ENCODE measurements around the gene CCDC187.
A peak's percentile ranks its signal among the peaks of the same experiment; 100 is the strongest.
"Not testable (repeated sequence)": the region's sequence is repeated elsewhere in the genome, so short reads cannot be mapped to it uniquely, and the experiment has no call there.

CCDC187 gene

GRCh38 chr9:136303825-136304416, at the start of gene CCDC187:
Gene CCDC187 (minus strand): TSS chr9:136304094. CDS start chr9:136303830, 264 bp downstream.
- no peak for DNase-seq (ENCODE audit: low spot score)

- DNase-seq (ENCODE audit: low spot score) = no peak
These were observed 49.2 kb upstream of the CCDC187 start for GRCh38 chr9:136353088-136353487.

GRCh38 chr9:136352682-136353081, 48.8 kb upstream of the CCDC187 start:
- DNase-seq (ENCODE audit: low spot score) = no peak

- DNase-seq (ENCODE audit: low spot score) = not testable (repeated sequence)
These were observed 48.0 kb upstream of the CCDC187 start for GRCh38 chr9:136351868-136352267.

GRCh38 chr9:136351252-136351800, 47.4 kb upstream of the CCDC187 start:
- no peak for DNase-seq (ENCODE audit: low spot score)

- no peak for DNase-seq (ENCODE audit: low spot score)
These were observed 45.7 kb upstream of the CCDC187 start for GRCh38 chr9:136349546-136349945.

- no peak for DNase-seq (ENCODE audit: low spot score)
These were observed 44.8 kb upstream of the CCDC187 start for GRCh38 chr9:136348691-136349090.

- no peak for DNase-seq (ENCODE audit: low spot score)
These were observed 43.8 kb upstream of the CCDC187 start for GRCh38 chr9:136347472-136348256.

GRCh38 chr9:136346927-136347465, 43.1 kb upstream of the CCDC187 start:
- DNase-seq (ENCODE audit: low spot score) = no peak

- DNase-seq (ENCODE audit: low spot score) = no peak
These were observed 42.2 kb upstream of the CCDC187 start for GRCh38 chr9:136346157-136346481.

- no peak for DNase-seq (ENCODE audit: low spot score)
These were observed 41.6 kb upstream of the CCDC187 start for GRCh38 chr9:136345281-136346156.

- no peak for DNase-seq (ENCODE audit: low spot score)
These were observed 40.8 kb upstream of the CCDC187 start for GRCh38 chr9:136344544-136345280.

- no peak for DNase-seq (ENCODE audit: low spot score)
These were observed 40.0 kb upstream of the CCDC187 start for GRCh38 chr9:136343884-136344269.

GRCh38 chr9:136343121-136343883, 39.4 kb upstream of the CCDC187 start:
- no peak for DNase-seq (ENCODE audit: low spot score)

- peak; percentile 66 for DNase-seq (ENCODE audit: low spot score)
These were observed 38.6 kb upstream of the CCDC187 start for GRCh38 chr9:136342181-136343120.

- DNase-seq (ENCODE audit: low spot score) = no peak
These were observed 37.9 kb upstream of the CCDC187 start for GRCh38 chr9:136341769-136342168.

GRCh38 chr9:136341042-136341655, 37.3 kb upstream of the CCDC187 start:
- DNase-seq (ENCODE audit: low spot score) = no peak

GRCh38 chr9:136340356-136341041, 36.6 kb upstream of the CCDC187 start:
- DNase-seq (ENCODE audit: low spot score) = no peak

GRCh38 chr9:136339958-136340310, 36.0 kb upstream of the CCDC187 start:
- no peak for DNase-seq (ENCODE audit: low spot score)

All from kidney capillary endothelial cell (primary cell).